Liver (tissue), 3 donors: ENCODE measurements around the gene PPP3R2.

Experiments
- EGR1 ChIP-seq, 2 donors: IDR thresholded peaks; 2 replicates each; pipeline ENCODE4 v1.6.1; 2016 to 2018; ENCODE audit warnings: antibody characterized with exemption in 2 of 2, low read depth in 2 of 2
- GABPA ChIP-seq, 2 donors: IDR thresholded peaks in 1 of 2; conservative IDR thresholded peaks in 1 of 2; 2 replicates each; pipeline ENCODE4 v1.6.1; 2016; ENCODE audit warnings: antibody characterized with exemption in 2 of 2, mild to moderate bottlenecking in 1 of 2, moderate library complexity in 1 of 2
- RAD21 ChIP-seq, 2 donors: IDR thresholded peaks; 2 replicates each; pipeline ENCODE4 v1.6.1; 2016; ENCODE audit warnings: antibody characterized with exemption in 2 of 2, mild to moderate bottlenecking in 2 of 2
- SP1 ChIP-seq: IDR thresholded peaks from 2 replicates; pipeline ENCODE4 v1.6.1; 2018; ENCODE audit warnings: antibody characterized with exemption, mild to moderate bottlenecking
- TF ChIP-seq, protein P1 (sequence below): fragments of 150-350 bp; IDR thresholded peaks from 2 replicates; pipeline ENCODE4 v1.5.1; 2017; ENCODE audit warnings: improper control_type of control experiment, low read depth, low read length; ENCODE audit not compliant: missing input control
- TF ChIP-seq, protein P2 (sequence below): IDR thresholded peaks from 2 replicates; pipeline ENCODE4 v1.6.1; 2016; ENCODE audit warnings: antibody characterized with exemption
- TF ChIP-seq, protein P3 (sequence below): IDR thresholded peaks from 2 replicates; pipeline ENCODE4 v1.6.1; 2016; ENCODE audit warnings: antibody characterized with exemption
- donor health status: healthy.
- donor health status: healthy.

DNA sequence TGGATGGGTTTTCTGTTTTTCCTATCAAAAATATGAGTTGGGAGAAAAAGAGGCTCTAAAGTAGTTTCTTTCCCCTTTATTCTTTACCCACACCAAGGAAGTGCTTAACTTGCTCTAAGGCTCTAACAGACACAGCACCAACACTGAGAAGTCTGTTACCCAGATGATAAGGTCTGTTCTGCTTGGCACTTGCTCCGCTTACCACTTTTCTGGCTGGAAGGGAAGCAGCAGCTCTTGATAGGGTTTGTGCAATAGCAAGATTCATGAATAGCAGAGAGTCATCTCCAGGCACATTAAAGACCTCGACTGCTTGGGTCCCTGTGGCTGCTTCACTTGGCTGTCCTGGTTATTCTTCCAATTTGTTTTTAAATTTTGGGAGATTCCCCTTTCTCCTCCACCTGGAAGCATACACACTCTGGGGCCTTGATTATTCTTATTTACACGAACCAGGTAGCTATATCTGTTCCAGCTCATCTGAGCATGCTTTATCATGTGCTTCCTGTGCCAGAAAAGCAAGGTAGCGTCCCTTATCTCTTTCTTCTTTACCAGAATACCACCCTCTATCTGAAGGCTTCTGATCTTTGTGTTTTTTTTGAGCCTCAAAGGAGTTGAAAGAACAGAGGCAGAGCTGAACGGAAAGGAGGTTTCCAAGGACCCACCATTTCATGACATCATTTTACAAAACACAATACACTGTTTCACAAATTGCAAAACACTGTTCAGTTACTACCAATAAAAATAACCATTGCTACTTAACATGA is 24.8 kb downstream of the PPP3R2 start:
- TF ChIP-seq, protein P1, sequence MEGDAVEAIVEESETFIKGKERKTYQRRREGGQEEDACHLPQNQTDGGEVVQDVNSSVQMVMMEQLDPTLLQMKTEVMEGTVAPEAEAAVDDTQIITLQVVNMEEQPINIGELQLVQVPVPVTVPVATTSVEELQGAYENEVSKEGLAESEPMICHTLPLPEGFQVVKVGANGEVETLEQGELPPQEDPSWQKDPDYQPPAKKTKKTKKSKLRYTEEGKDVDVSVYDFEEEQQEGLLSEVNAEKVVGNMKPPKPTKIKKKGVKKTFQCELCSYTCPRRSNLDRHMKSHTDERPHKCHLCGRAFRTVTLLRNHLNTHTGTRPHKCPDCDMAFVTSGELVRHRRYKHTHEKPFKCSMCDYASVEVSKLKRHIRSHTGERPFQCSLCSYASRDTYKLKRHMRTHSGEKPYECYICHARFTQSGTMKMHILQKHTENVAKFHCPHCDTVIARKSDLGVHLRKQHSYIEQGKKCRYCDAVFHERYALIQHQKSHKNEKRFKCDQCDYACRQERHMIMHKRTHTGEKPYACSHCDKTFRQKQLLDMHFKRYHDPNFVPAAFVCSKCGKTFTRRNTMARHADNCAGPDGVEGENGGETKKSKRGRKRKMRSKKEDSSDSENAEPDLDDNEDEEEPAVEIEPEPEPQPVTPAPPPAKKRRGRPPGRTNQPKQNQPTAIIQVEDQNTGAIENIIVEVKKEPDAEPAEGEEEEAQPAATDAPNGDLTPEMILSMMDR, result no peak
- TF ChIP-seq, protein P2, sequence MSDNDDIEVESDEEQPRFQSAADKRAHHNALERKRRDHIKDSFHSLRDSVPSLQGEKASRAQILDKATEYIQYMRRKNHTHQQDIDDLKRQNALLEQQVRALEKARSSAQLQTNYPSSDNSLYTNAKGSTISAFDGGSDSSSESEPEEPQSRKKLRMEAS, result no peak
- TF ChIP-seq SP1 (no peak), EGR1 (IDR thresholded peaks at IDR 0.05; ENCODE audit: low read depth in 2 of 2) (no peak), GABPA (IDR thresholded peaks at IDR 0.05 in 1 of 2, conservative IDR thresholded peaks at IDR 0.05 in 1 of 2) (no peak), RAD21 (IDR thresholded peaks at IDR 0.05) (no peak)
- TF ChIP-seq, protein P3, sequence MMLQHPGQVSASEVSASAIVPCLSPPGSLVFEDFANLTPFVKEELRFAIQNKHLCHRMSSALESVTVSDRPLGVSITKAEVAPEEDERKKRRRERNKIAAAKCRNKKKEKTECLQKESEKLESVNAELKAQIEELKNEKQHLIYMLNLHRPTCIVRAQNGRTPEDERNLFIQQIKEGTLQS, result no peak
